Suppressor macrophage (primary cell): ENCODE measurements around the gene MECP2.

ENCODE experiments used
- DNase-seq, 4 experiments: peaks; one replicate each; pipeline ENCODE4 v3.0.0-alpha.2; 2020 to 2022

The MECP2 gene

DNA sequence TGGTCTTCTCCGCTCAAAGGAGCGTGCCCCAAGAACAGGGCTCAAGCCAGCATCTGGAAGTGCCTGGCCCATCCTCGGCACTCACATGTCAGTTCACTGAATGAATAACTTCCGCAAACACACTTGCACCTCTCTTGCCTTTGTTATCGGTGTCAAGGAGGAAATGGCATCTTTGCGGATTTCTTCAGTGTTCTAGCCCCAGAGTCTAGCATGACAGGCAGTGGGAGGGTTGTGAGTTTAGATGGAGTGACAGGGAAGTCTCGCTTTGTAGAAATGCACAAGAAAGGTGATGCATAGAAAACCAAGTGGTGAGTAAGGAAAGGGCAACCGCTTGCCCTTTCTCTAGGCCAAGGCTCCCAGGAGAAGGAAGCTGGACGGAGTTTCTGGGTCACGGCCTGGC is 17.6 kb upstream of the MECP2 start:
- no peak for DNase-seq

- DNase-seq = no peak
Observed at GRCh38 chrX:154114652-154115051, 17.1 kb upstream of the MECP2 start.

DNA sequence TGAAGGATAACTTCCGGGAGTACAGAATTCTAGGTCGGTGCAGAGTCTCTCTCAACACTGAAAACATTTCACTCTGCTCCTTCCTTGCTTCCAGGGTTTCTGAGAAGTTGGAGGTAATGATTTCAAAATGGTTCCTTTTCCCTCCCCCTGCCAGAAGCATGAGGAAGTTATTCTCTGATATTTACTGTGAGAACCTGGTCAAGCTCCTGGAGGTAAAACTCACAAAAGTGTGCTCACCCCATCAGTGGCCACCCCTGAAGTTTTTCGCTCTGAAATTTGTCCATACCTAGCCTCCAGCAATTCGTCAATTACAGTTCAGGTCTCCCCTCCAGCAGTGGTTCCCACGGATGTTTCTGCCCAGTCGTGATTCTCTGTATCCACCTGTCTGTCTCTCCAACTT is 16.2 kb upstream of the MECP2 start:
- DNase-seq = no peak

DNA sequence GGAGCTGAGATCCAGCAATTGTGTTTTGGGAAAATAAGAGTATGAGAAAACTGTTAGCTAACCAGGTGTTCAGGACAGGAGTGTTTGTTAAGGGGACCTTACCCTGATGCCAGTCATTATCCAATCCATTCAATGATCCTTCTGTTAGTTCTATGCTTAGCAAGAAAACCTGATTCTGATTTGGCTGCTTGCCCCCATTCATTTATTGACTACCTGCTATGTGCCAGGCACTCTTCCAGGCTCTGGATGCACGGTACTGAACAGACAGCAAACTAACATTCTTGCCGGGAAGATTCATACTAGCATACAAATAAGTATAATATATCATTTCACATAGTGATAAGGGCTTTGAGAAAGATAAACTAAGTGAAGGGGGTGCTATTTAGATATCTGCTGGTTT is 1.0 kb upstream of the MECP2 start:
- DNase-seq = no peak

DNA sequence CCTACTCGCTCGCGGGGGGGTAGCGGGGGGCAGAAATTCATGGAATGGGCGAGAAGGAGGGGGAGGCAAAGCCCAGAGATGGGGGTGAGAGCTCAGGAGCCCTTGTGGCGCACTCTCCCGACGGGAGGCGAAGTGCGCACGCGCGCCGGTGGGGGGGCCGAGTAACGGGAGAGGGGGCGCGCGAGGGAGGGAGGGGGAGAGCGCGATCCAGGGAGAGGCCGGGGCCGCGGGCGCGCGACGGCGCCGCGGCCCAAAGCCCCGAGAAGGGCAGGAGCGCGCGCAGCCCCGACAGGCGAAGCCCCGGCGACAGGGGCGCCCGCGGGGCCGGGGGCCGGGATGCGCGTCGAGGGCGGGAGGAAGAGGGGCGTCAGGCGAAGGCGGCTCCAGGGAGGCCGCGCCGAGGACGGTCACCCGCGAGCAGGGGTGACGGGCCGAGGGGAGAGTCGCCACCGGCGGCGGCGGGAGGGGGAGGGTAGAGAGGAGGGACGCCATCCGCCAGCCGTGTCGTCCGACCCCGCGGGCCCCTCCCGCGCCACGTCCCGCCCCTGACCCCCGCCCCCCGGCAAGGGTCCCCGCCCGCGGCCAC is 421 bp downstream of the MECP2 start:
- peak; percentile 53 to 75 (median 60) for DNase-seq

DNA sequence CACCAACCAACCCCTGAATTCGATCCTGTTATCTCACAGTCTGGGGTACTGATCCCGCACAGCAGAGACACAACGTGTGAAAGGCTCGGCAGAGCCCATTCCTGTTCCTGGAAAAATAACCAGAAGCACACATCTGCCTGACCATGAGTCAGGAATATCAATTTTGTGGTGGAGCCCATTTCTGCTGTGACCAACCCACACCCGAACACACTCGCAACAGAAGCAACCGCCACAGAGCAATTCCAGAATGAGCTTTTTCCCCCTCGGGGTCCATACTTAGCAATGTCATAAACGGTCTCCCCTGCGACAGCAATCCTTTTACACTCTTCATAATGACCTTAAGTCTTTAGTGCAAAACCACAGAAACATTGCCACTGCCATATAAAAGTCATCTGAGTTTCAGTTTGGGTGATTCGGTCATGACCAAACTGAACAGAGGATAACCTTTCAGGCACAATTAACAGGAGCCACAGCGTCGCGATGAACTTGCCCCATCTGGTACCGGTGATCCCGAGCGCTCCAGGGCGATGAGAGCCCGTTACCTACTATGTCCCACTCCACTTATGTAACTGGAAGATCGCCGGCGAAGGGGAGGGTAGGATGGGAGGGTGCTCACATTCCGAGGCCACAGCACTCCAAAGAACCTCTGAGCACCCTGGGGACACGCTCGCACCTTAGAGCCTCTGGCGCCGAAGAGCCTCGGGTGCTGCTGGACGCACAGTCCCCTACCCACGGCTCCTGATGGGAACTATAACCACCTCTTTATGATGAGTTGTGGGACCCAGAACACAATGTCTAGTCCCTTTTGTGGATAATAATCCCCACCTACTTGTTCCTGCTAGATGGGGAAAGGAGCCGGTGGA is 1.1 kb downstream of the MECP2 start:
- peak; percentile 12 to 41 (median 24) for DNase-seq

DNA sequence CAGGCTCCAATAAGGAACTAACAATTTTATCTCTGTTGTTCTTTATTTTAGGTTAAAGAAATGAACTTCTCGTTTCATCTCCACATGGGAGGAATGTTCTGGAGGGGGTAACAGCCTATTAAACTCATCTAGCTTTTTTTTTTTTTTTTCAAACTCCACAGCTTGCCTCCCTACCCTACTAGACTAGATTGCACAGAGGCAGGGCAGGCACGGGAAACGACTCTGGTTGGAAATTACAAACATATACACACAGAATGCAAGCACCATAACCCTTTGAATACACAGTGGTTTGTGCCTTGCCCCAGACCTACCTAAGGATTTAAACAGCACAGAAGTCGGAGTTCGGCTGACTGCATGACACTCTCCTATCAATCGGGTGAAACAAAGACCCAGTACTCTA is 2.7 kb downstream of the MECP2 start:
- DNase-seq = peak in 1 of 4 experiments; percentile 12

- DNase-seq = no peak
Observed at GRCh38 chrX:154093965-154094364, 3.6 kb downstream of the MECP2 start.

GRCh38 chrX:154092371-154092770 is 5.1 kb downstream of the MECP2 start:
- DNase-seq = no peak

GRCh38 chrX:154091678-154092077 is 5.8 kb downstream of the MECP2 start:
- peak in 3 of 4 experiments; percentile 41 to 46 (median 44) for DNase-seq

DNA sequence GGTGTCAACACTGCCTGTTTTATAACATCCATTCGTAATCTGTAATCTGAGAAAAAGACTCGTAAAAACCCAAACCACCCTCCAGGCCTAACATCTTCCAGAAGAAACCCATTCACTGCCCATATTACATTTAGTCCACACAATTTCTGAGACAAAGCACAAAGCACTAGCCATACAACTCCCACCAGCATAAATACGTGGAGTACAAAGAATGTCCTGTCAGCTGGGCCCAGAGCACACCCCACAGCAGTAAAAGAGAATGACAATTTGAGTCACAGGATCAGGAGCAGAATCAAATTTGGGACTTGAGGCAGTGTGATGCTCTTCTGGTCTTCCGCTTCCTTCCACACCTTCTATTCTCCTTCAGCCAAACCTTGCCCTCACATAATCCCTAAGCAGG is 6.8 kb downstream of the MECP2 start:
- DNase-seq = no peak

GRCh38 chrX:154084449-154085300 is 12.8 kb downstream of the MECP2 start:
- peak; percentile 34 to 71 (median 58) for DNase-seq

DNA sequence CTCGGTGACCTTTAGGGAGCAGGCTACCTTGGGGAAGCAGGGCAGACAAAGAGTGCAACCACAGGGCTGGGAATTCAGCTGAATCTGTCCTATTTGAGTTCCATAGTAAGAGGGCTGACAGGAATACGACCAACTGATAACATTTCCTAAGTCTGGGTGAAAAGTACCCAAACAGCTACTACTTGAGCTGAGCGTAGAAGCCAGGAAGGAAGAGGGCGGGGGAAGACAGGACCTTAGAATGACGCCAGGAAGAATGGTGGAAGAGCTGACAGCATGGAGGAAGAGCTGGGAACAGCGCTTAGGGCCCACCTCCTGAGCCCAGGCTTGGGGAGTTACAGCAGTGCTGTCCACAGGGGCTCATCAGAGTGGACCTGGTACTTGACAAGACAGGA is 14.4 kb downstream of the MECP2 start:
- DNase-seq = no peak

DNA sequence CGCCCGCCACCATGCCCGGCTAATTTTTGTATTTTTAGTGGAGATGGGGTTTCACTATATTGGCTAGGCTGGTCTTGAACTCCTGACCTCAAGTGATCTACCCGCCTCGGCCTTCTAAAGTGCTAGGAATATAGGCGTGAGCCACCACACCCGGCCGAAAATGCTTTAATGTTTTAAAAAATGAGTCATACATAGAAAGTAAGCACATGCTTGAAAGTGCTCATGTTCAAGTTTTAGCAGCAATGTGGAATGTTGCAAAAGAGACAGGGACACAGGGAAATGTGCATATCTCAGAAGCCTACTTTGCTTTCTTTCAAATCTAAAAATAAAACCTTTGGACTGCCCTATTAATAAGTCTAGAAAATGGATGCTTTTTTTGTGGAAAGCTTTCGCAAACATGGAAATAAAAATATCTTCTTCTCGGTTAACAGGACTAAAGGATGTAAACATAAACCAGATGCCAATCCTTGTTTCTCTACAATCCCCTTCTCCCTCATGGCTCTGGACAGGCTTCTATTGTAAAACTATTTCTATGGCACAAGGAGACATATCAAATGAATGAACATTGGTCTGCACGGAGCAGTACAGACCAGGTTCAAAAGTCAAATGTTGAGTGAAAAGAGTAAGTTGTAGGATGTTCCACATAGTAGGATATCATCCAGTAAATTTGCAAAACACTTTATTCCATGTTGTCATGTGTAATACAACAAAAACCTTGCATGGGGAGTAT is 15.0 kb downstream of the MECP2 start:
- DNase-seq = peak in 3 of 4 experiments; percentile 46 to 60 (median 60)

- DNase-seq = peak in 2 of 4 experiments; percentile 56 to 57
Observed at GRCh38 chrX:154077101-154077500, 20.4 kb downstream of the MECP2 start.

DNA sequence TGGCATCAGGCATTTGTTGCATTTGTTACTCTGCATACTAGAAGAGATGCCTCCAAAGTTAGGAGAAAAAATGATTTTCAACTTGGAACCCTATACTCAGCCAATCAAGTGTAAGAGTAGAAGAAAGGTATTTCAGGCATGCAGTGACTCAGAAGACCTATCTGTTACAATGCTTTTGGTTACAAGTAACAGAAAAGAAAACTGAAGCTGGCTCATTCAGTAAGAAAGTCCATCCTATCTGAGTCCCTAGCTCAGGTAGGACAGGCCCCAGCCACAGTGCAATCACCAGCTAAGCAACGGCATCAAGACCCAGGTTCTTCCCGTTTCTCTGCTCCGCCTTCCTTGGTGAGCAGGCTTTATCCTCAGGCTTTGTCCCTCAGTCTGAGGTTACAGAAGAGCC is 23.3 kb downstream of the MECP2 start:
- no peak for DNase-seq

GRCh38 chrX:154072192-154072591 is 25.3 kb downstream of the MECP2 start:
- no peak for DNase-seq

DNA sequence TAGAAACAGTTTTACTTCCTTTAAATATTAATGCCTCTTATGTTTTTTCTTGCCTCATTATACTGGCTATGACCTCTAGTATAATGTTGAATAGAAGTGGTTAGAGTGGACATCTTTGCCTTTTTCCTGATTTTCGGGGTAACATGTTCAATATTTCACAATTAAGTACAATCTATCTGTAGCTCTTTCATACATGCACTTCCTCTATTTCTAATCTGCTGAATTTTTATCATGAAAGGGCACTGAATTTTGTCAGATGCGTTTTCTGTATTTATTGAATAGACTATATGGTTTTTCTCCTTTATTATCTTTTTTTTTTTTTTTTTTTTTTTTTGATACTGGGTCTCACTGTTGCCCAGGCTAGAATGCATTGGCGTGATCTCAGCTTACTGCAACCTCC is 29.0 kb downstream of the MECP2 start:
- peak in 2 of 4 experiments; percentile 24 to 29 for DNase-seq

DNA sequence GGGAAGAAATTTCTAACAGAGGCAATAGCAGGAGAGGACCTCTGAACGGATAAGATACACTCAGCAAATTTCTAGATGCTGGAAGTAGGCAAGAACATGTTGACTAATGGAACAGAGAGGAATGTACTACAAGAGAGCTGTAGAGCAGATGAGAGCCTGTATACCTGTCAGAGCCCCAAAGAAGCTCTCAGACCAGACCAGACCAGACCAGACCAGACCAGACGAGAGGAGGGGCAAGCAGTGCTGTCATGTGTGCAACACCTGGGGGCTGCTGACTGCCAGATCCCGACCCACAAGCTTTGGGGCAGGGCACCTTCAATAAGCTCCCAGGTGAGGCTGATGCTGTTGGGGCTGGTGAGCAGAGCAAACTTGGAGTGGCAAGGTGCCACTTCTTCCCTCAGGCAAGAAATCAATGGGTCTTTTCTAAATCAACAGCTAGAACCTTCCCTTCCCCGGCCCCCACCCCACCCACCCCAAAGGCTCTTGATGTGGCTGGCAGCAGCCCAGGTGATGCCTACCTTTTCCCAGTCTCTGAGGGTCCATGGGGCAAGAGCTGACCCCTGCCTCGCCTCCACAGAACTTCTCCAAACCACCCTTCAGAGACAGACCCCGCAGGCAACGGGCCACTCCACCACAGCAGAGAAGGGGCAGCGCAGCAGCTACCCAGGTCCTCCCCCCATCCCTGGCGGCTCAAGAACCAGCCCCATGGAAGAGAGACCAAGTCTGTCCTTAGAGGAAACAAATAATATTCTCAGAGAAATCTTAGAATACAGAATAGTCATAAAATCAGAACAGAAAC is 32.7 kb downstream of the MECP2 start:
- no peak for DNase-seq

GRCh38 chrX:154063234-154063633 is 34.3 kb downstream of the MECP2 start:
- DNase-seq = no peak

DNA sequence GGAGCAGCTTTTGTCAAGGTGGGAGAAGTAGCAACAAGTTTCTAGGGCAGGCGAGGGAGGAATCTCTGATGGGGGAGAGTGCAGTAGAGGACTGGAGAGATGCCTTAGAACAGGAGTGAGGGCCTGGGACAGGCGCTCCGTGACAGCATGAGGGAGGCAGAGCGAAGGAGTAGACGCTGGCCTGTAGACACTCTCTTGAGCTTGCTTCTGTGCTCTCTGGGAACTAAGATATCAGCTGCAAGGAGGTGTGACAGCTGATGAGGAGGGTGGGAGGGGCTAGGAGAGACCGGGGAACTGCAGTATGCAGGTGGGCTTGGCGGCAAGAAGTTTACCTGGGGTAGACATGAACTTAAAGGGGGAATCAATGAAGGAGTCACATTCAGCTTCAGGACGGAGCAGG is 35.7 kb downstream of the MECP2 start:
- no peak for DNase-seq
